Loucy (cell line): ENCODE measurements around the gene GLOD5.

ENCODE experiments used
- CTCF ChIP-seq: fragments of 200-600 bp; sonication (generic); conservative IDR thresholded peaks from 2 replicates; pipeline ENCODE4 v1.5.1; 2014; ENCODE audit warnings: mild to moderate bottlenecking, antibody characterized with exemption, low read length
- EZH2phosphoT487 ChIP-seq: fragments of 200-600 bp; IDR thresholded peaks from 2 replicates; pipeline ENCODE4 v1.6.1; 2018; ENCODE audit warnings: antibody characterized with exemption, mild to moderate bottlenecking, moderate library complexity, borderline replicate concordance

- TF ChIP-seq CTCF: no peak
- TF ChIP-seq EZH2phosphoT487: no peak
Observed at GRCh38 chrX:48794340-48794910, 32.9 kb downstream of the GLOD5 start.
